KMS-11 (cell line): Measurements from ENCODE around the gene FBLN1.

Source experiments
- H2AFZ ChIP-seq: fragments of 200-600 bp; sonication (generic); 2 replicates; pipeline ENCODE4 v1.6.1; 2016; ENCODE audit warnings: antibody characterized with exemption, mixed run types, low read depth
- H3K27ac ChIP-seq: fragments of 200-600 bp; sonication (generic); 2 replicates; pipeline ENCODE4 v1.6.1; 2016; ENCODE audit warnings: mild to moderate bottlenecking, mixed run types
- H3K27me3 ChIP-seq: fragments of 200-600 bp; sonication (generic); 2 replicates; pipeline ENCODE4 v1.6.1; 2017; ENCODE audit warnings: mild to moderate bottlenecking, low read depth, mixed run types, moderate library complexity; ENCODE audit not compliant: insufficient read depth
- H3K36me3 ChIP-seq: fragments of 200-600 bp; sonication (generic); 2 replicates; pipeline ENCODE4 v1.6.1; 2017; ENCODE audit warnings: mild to moderate bottlenecking, mixed run types; ENCODE audit not compliant: insufficient read depth
- H3K4me1 ChIP-seq: fragments of 200-600 bp; sonication (generic); 2 replicates; pipeline ENCODE4 v1.6.1; 2016; ENCODE audit warnings: mild to moderate bottlenecking, low read depth, mixed run types; ENCODE audit not compliant: poor library complexity, severe bottlenecking
- H3K4me2 ChIP-seq: fragments of 200-600 bp; sonication (generic); 2 replicates; pipeline ENCODE4 v1.7.0; 2016; ENCODE audit warnings: mild to moderate bottlenecking, mixed run types
- H3K4me3 ChIP-seq: fragments of 200-600 bp; sonication (generic); IDR thresholded peaks from 2 replicates; pipeline ENCODE4 v1.6.1; 2017; ENCODE audit warnings: low read depth, low read length, mixed read lengths; ENCODE audit not compliant: insufficient read depth
- H3K79me2 ChIP-seq: fragments of 200-600 bp; sonication (generic); 2 replicates; pipeline ENCODE4 v1.6.1; 2016; ENCODE audit warnings: low read depth, mixed run types; ENCODE audit not compliant: insufficient read depth
- H3K9ac ChIP-seq: fragments of 200-600 bp; sonication (generic); 2 replicates; pipeline ENCODE4 v1.6.1; 2016; ENCODE audit warnings: mild to moderate bottlenecking, mixed run types
- H4K20me1 ChIP-seq: fragments of 200-600 bp; sonication (generic); 2 replicates; pipeline ENCODE4 v1.6.1; 2016; ENCODE audit warnings: mild to moderate bottlenecking, mixed run types; ENCODE audit not compliant: insufficient read depth
- CTCF ChIP-seq: fragments of 200-600 bp; sonication (generic); conservative IDR thresholded peaks from 2 replicates; pipeline ENCODE4 v1.6.1; 2017; ENCODE audit warnings: low read depth, mild to moderate bottlenecking, antibody characterized with exemption, low read length, moderate library complexity, mixed read lengths

FBLN1 gene, protein sequence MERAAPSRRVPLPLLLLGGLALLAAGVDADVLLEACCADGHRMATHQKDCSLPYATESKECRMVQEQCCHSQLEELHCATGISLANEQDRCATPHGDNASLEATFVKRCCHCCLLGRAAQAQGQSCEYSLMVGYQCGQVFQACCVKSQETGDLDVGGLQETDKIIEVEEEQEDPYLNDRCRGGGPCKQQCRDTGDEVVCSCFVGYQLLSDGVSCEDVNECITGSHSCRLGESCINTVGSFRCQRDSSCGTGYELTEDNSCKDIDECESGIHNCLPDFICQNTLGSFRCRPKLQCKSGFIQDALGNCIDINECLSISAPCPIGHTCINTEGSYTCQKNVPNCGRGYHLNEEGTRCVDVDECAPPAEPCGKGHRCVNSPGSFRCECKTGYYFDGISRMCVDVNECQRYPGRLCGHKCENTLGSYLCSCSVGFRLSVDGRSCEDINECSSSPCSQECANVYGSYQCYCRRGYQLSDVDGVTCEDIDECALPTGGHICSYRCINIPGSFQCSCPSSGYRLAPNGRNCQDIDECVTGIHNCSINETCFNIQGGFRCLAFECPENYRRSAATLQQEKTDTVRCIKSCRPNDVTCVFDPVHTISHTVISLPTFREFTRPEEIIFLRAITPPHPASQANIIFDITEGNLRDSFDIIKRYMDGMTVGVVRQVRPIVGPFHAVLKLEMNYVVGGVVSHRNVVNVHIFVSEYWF

DNA sequence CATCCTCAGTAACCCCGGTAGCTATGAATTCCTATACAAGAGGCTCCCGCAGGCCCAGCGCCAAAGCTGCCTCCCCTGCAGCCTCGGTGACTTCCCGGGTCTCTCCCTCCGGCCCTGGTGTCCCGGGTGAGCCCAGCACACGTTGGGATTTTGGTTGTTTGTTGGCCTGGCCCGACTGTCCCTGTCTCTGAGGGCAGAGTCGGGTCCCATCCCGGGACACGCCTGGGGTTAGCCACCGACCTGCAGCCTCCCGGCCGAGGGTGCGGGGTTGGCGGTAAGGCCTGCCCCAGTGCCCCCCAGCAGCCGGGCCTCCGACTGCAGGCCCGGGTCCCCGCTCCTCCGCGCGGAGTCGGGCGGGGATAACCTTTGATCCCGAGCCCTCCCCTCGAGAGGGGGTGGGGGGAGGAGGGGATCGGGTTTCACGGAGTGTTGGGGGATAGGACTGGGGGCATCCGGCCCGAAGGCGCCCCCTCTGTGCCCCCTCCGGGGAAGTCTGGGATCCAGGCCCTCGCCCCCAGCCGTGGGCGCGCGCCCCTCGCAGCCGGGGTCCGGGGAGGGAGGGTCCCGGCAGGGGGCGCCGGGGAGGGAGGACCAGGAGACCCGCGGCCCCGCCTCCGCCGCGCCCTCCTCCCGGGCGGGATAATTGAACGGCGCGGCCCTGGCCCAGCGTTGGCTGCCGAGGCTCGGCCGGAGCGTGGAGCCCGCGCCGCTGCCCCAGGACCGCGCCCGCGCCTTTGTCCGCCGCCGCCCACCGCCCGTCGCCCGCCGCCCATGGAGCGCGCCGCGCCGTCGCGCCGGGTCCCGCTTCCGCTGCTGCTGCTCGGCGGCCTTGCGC lies at the start of gene FBLN1:
Gene FBLN1 (plus strand): TSS at position 669 of the 835 bp plus-strand sequence. CDS start 103 bp downstream, at position 772.
- Histone ChIP-seq H2AFZ (no peak within 1 kb of the TSS), H3K9ac (no peak within 1 kb of the TSS), H3K4me1 (no peaks in the 10 kb centered on the region), H3K4me2 (no peak within 1 kb of the TSS), H3K4me3 (no peak within 1 kb of the TSS), H3K27ac (no peak within 1 kb of the TSS), H3K27me3 (peaks cover 39% of the 10 kb centered on the region), H3K36me3 (no peaks in the 10 kb centered on the region), H4K20me1 (no peaks in the 10 kb centered on the region), H3K79me2 (no peaks in the 10 kb centered on the region)
- TF ChIP-seq CTCF, result no peak

- no peaks in the 10 kb centered on the region for H3K79me2 ChIP-seq
- H3K27ac ChIP-seq, result no peak overlapping the region
- H3K4me3 ChIP-seq, result no peak overlapping the region
- H3K4me1 ChIP-seq, result no peaks in the 10 kb centered on the region
- no peak for TF ChIP-seq CTCF
- H3K4me2 ChIP-seq, result no peak overlapping the region
- no peak overlapping the region for H3K9ac ChIP-seq
- H3K36me3 ChIP-seq, result no peaks in the 10 kb centered on the region
- H3K27me3 ChIP-seq, result peaks cover 81% of the 10 kb centered on the region
- H4K20me1 ChIP-seq, result no peaks in the 10 kb centered on the region
- no peak overlapping the region for H2AFZ ChIP-seq
These were observed 48.9 kb upstream of the FBLN1 start for GRCh38 chr22:45453764-45454163.

- peaks cover 80% of the 10 kb centered on the region for H3K27me3 ChIP-seq
- H3K27ac ChIP-seq, result no peak overlapping the region
- no peaks in the 10 kb centered on the region for H3K4me1 ChIP-seq
- H3K79me2 ChIP-seq, result no peaks in the 10 kb centered on the region
- no peak overlapping the region for H2AFZ ChIP-seq
- H4K20me1 ChIP-seq, result no peaks in the 10 kb centered on the region
- no peak for TF ChIP-seq CTCF
- no peak overlapping the region for H3K4me3 ChIP-seq
- H3K4me2 ChIP-seq, result no peak overlapping the region
- H3K9ac ChIP-seq, result no peak overlapping the region
- H3K36me3 ChIP-seq, result no peaks in the 10 kb centered on the region
These were observed 48.4 kb upstream of the FBLN1 start for GRCh38 chr22:45454275-45454674.

DNA sequence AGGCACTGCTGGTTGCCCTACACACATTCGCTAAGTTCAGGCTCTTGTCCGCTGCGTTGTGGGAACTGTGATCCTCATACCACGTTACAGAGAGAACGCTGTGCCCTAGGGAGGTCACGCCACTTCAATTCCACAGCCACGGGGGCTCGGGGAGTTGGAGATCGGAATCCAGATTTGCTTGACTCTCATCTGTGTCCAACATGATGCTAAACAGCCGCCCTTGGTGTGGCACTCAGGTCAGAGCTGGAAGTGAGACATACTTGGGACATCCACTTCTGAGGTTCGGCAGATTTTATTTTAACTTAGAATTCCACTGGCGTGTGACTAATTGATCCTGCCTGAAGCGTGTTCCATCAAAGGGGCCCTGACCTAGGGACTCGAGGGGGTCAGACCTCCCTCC lies 47.5 kb upstream of the FBLN1 start:
- Histone ChIP-seq H3K4me2 (no peak overlapping the region), H3K4me3 (no peak overlapping the region), H3K27me3 (peaks cover 78% of the 10 kb centered on the region), H3K4me1 (no peaks in the 10 kb centered on the region), H3K9ac (no peak overlapping the region), H4K20me1 (no peaks in the 10 kb centered on the region), H3K27ac (no peak overlapping the region), H3K79me2 (no peaks in the 10 kb centered on the region), H2AFZ (no peak overlapping the region), H3K36me3 (no peaks in the 10 kb centered on the region)
- no peak for TF ChIP-seq CTCF
